ENCODE results near the gene ACBD4. TPM values are rescaled to one million over a fixed set of nuclear protein-coding genes. Genes with fewer than 3 reads are reported as not detected.

The ACBD4 gene
- total RNA-seq, 1 donor from 2014 or later = 16.3 TPM

DNA sequence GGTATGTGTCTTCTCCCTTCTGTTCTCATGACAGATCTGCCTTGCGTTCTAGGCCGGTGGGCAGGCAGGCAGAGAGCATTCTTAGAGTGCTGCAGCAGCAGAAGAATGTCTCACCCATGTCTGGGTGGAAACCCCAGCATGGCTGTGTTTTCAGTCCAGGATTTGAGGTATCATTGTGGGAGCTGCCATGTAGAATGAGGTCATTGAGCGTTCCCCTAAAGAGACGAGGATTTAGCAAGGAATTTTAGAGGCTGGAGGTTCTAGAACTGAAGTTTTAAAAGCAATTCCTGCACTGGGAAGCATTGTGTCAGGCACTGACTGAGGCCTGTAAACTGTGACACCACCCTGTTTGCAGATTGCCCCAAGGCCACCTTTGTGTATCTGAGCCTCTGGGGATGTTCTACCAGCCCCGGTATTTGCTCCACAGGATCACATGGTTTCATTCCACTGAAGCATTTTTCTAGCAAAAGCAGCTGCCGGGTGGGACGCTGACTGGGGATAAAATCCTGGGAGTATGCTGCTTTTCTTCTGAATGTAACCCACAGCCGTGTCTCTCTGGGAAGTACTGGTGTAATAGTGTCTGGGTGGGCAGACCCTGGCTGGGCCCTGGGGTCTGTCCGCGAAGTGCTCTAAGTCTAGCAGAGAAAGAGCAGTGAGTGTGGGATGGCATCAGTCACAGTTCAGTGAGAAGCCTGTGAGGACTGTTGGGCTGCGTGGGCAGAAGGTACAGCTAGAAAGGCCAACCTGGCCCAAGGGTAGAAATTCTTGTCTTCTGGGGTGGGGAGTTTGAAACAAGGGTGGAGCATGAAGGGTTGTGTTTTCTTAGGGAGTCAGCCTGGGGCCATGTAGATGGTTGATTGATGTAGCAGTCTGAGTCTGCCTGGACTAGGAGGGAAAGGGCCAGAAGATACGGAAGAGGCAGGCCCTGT is 33.3 kb upstream of the ACBD4 start:
- no peaks in the 10 kb centered on the region for H3K9me3 ChIP-seq
- ATAC-seq (no peak), DNase-seq (no peak)
- intact Hi-C loops (cut with DNase I) = loop anchor here (10.0 kb wide), 1 partner anchor 57 kb away; no protein-coding TSS in a partner anchor
- no peak overlapping the region for H3K4me3 ChIP-seq
- peaks cover 7% of the 10 kb centered on the region for H3K4me1 ChIP-seq
- H3K36me3 ChIP-seq = peaks cover 94% of the 10 kb centered on the region
- TF ChIP-seq, protein P1, sequence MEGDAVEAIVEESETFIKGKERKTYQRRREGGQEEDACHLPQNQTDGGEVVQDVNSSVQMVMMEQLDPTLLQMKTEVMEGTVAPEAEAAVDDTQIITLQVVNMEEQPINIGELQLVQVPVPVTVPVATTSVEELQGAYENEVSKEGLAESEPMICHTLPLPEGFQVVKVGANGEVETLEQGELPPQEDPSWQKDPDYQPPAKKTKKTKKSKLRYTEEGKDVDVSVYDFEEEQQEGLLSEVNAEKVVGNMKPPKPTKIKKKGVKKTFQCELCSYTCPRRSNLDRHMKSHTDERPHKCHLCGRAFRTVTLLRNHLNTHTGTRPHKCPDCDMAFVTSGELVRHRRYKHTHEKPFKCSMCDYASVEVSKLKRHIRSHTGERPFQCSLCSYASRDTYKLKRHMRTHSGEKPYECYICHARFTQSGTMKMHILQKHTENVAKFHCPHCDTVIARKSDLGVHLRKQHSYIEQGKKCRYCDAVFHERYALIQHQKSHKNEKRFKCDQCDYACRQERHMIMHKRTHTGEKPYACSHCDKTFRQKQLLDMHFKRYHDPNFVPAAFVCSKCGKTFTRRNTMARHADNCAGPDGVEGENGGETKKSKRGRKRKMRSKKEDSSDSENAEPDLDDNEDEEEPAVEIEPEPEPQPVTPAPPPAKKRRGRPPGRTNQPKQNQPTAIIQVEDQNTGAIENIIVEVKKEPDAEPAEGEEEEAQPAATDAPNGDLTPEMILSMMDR (IDR thresholded peaks at IDR 0.05) = no peak
- H3K27ac ChIP-seq = no peak overlapping the region
- H3K27me3 ChIP-seq = no peaks in the 10 kb centered on the region

DNA sequence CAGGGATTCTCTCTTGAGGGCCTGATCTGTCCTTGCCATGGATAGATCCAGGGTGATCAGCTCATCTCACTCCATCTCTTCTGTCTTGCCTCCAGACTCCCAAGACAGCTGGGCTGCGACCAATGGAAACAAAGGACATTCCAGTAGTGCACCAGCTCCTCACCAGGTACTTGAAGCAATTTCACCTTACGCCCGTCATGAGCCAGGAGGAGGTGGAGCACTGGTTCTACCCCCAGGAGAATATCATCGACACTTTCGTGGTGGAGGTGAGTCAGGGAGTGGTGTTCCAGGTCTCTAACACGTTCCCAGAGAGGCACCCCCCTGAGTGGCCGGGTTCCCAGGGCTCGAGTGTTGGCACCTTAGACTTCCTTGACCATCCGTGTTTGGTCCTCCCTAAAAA is 32.6 kb upstream of the ACBD4 start:
- peaks cover 7% of the 10 kb centered on the region for H3K4me1 ChIP-seq
- no peak for ATAC-seq
- TF ChIP-seq, protein P1 (IDR thresholded peaks at IDR 0.05) = no peak
- DNase-seq = no peak
- H3K9me3 ChIP-seq = no peaks in the 10 kb centered on the region
- H3K27ac ChIP-seq = no peak overlapping the region
- no peak overlapping the region for H3K4me3 ChIP-seq
- intact Hi-C loops (cut with DNase I) = loop anchor here (10.0 kb wide), 1 partner anchor 58 kb away; no protein-coding TSS in a partner anchor
- H3K27me3 ChIP-seq = no peaks in the 10 kb centered on the region
- peaks cover 93% of the 10 kb centered on the region for H3K36me3 ChIP-seq

DNA sequence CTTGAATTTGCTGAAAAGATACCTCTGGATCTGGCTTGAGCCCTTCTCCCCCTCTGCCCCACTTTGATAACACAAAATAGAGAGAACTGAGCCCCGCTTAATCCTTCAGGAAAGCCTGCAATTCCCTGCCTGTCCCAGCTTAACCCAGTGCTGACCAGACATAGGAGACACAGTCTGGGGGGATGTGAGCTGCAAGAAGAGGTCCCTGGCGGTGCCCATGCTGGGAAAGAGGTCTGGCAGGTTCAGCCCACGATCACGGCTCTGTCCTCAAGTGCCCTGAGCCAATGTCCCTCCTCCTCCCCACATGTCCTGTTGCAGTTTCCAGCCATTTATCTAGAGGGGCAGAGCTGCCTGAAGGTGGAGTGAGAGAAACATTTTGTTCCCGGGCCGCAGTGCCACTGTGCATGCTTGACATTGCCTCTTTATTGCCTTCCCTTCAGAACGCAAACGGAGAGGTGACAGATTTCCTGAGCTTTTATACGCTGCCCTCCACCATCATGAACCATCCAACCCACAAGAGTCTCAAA is 32.2 kb upstream of the ACBD4 start:
- Histone ChIP-seq H3K4me1 (peaks cover 6% of the 10 kb centered on the region), H3K9me3 (no peaks in the 10 kb centered on the region), H3K36me3 (peaks cover 88% of the 10 kb centered on the region), H3K4me3 (no peak overlapping the region), H3K27me3 (no peaks in the 10 kb centered on the region), H3K27ac (no peak overlapping the region)
- ATAC-seq (no peak), DNase-seq (no peak)
- intact Hi-C loops (cut with DNase I) = loop anchor here (10.0 kb wide), 1 partner anchor 59 kb away; no protein-coding TSS in a partner anchor
- TF ChIP-seq, protein P1 (IDR thresholded peaks at IDR 0.05) = no peak

DNA sequence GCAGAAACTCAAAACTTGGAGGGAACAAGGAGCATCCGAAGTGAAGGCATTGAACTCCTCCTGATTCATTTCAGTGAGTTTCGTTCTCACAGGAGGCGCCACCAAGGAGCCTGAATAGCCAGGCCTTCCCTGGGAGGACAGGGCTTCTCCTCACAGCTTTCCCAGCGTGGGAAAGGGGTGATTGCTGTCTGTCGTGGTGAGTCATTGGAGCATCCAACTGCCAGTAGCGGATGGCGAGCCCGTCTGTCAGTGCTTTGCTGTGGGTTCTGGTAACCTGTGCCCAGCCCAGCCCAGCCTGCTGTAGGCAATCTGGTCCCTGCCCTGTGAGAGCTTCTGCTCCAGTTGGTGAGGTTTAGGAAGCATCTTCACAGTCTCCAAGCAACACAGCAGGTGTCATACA is 31.5 kb upstream of the ACBD4 start:
- no peaks in the 10 kb centered on the region for H3K9me3 ChIP-seq
- intact Hi-C loops (cut with DNase I) = loop anchor here (10.0 kb wide), 1 partner anchor 59 kb away; no protein-coding TSS in a partner anchor
- peaks cover 82% of the 10 kb centered on the region for H3K36me3 ChIP-seq
- H3K4me1 ChIP-seq = peaks cover under 1% of the 10 kb centered on the region
- no peaks in the 10 kb centered on the region for H3K27me3 ChIP-seq
- TF ChIP-seq, protein P1 (IDR thresholded peaks at IDR 0.05) = no peak
- no peak for ATAC-seq
- H3K27ac ChIP-seq = no peak overlapping the region
- H3K4me3 ChIP-seq = no peak overlapping the region
- DNase-seq = no peak

DNA sequence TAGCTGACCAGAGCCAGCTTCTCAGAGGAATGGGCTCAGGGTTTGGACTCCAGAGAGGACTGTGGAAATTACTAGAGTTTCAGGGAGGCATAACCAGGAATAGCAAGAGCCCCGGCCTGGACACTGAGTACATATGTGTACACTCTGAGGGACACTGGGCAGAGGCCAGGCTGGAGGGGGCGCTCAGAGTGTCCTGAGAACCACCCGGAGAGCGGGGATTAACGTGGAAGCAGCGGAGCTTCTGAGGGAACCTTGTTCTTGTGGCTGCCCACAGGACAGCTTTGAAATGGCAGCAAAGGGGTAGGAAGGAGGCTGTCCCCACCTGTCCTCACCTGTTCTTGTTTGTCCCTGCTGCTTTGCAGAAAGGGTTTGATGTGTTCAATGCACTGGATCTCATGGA is 31.0 kb upstream of the ACBD4 start:
- DNase-seq (no peak), ATAC-seq (no peak)
- H3K27me3 ChIP-seq = no peaks in the 10 kb centered on the region
- no peaks in the 10 kb centered on the region for H3K9me3 ChIP-seq
- TF ChIP-seq, protein P1 (IDR thresholded peaks at IDR 0.05) = no peak
- intact Hi-C loops (cut with DNase I) = loop anchor here (10.0 kb wide), 1 partner anchor 60 kb away; no protein-coding TSS in a partner anchor
- H3K27ac ChIP-seq = no peak overlapping the region
- peaks cover 78% of the 10 kb centered on the region for H3K36me3 ChIP-seq
- no peaks in the 10 kb centered on the region for H3K4me1 ChIP-seq
- H3K4me3 ChIP-seq = no peak overlapping the region

Measured in upper lobe of right lung (tissue), 1 donor.